Gastrocnemius medialis (tissue), 4 donors: Measurements from ENCODE around the gene OXSM. TPM values are rescaled to one million over a fixed set of nuclear protein-coding genes. Genes with fewer than 3 reads are reported as not detected.

ENCODE experiments used
- ATAC-seq, 2 donors: fragments of 150-250 bp; one replicate each; pipeline ENCODE4 v1.9.1; 2016
- DNase-seq, 2 donors: peaks; one replicate each; pipeline ENCODE4 v3.0.0-alpha.2; 2019
- H3K27ac ChIP-seq, 4 donors: fragments of 200-600 bp; sonication (generic); 1 replicate in 1 of 4; 2 replicates in 3 of 4; pipeline ENCODE4 v1.5.1; 2016 to 2018; ENCODE audit warnings: mild to moderate bottlenecking in 2 of 4, moderate library complexity in 1 of 4
- H3K27me3 ChIP-seq, 3 donors: fragments of 200-600 bp; sonication (generic) in 2 of 3; 1 replicate in 1 of 3; 2 replicates in 2 of 3; pipeline versions ENCODE4 v1.5.1 to v1.6.0; 2016 to 2019; ENCODE audit warnings: mild to moderate bottlenecking in 1 of 3, moderate library complexity in 1 of 3
- H3K36me3 ChIP-seq, 2 donors: fragments of 200-600 bp; sonication (generic) in 1 of 2; one replicate each; pipeline ENCODE4 v1.5.1; 2017 to 2018
- H3K4me1 ChIP-seq, 2 donors: fragments of 200-600 bp; sonication (generic) in 1 of 2; one replicate each; pipeline ENCODE4 v1.5.1; 2016 to 2017; ENCODE audit warnings: mild to moderate bottlenecking in 2 of 2
- H3K4me3 ChIP-seq, 4 donors: fragments of 200-600 bp; sonication (generic) in 3 of 4; 1 replicate in 1 of 4; 2 replicates in 3 of 4; pipeline ENCODE4 v1.5.1; 2016 to 2019; ENCODE audit warnings: mild to moderate bottlenecking in 2 of 4
- H3K9me3 ChIP-seq, 3 donors: fragments of 200-600 bp; sonication (generic) in 2 of 3; 1 replicate in 1 of 3; 2 replicates in 2 of 3; pipeline ENCODE4 v1.5.1; 2016 to 2019
- CTCF ChIP-seq, 5 experiments: fragments of 450-650 bp in 3 of 5; fragments of 200-600 bp in 2 of 5; sonication (generic) in 2 of 5; IDR thresholded peaks in 4 of 5; conservative IDR thresholded peaks in 1 of 5; 1 replicate in 4 of 5; 2 replicates in 1 of 5; pipeline ENCODE4 v1.5.1; 2016 to 2019; ENCODE audit warnings: antibody characterized with exemption in 5 of 5, mild to moderate bottlenecking in 3 of 5, moderate library complexity in 3 of 5
- POLR2A ChIP-seq, 2 donors: fragments of 450-650 bp; IDR thresholded peaks; one replicate each; pipeline ENCODE4 v1.6.1; 2017; ENCODE audit warnings: antibody characterized with exemption in 2 of 2, mild to moderate bottlenecking in 2 of 2, moderate library complexity in 2 of 2
- in situ Hi-C, 4 donors: fragments of 200-750 bp; cut with MboI; loops; one replicate each; pipeline versions ENCODE4 v1.15.0 to v1.8.0; 2017; ENCODE audit warnings: low sequenced_read_pairs in 4 of 4
- intact Hi-C: fragments of 100-400 bp; cut with DNase I; formaldehyde crosslinking; loops from one replicate; pipeline ENCODE4 v1.15.1; 2023; ENCODE audit warnings: low total_unique reads
- total RNA-seq, 4 donors: library from RNA; depleted of rRNA; stranded (reverse); fragments of >200 nt; gene quantifications; one replicate each; pipeline versions ENCODE4 v1.1.0 to v1.2.3, GENCODE V29; 2016

Gene OXSM
- total RNA-seq, 4 donors from 2014 or later: 5.9 to 26.3 (median 13.3) TPM

GRCh38 chr3:25749031-25749581, 40.8 kb upstream of the OXSM start:
- intact Hi-C loops: no loop called here
- Histone ChIP-seq H3K4me3 (no peak overlapping the region), H3K27me3 (no peaks in the 10 kb centered on the region), H3K27ac (no peak overlapping the region), H3K9me3 (no peaks in the 10 kb centered on the region), H3K4me1 (no peaks in the 10 kb centered on the region), H3K36me3 (peaks cover 0 to 34% of the 10 kb centered on the region in 2 donors)
- TF ChIP-seq CTCF (IDR thresholded peaks at IDR 0.05 in 4 of 5, conservative IDR thresholded peaks at IDR 0.05 in 1 of 5): no peak
- TF ChIP-seq POLR2A (IDR thresholded peaks at IDR 0.05): no peak
- no peak for DNase-seq
- ATAC-seq: no peak
- in situ Hi-C loops: no loop called here

- intact Hi-C loops (no loop called here), in situ Hi-C loops (loop anchor here in 1 of 4 donors (25.0 kb wide), 1 partner anchor 89 kb away; the partner anchor contains the start of gene TOP2B)
- Histone ChIP-seq H3K4me1 (no peaks in the 10 kb centered on the region), H3K9me3 (no peaks in the 10 kb centered on the region), H3K4me3 (no peak overlapping the region), H3K27me3 (no peaks in the 10 kb centered on the region), H3K36me3 (peaks cover 0 to 34% of the 10 kb centered on the region in 2 donors), H3K27ac (no peak overlapping the region)
- TF ChIP-seq CTCF (IDR thresholded peaks at IDR 0.05 in 4 of 5, conservative IDR thresholded peaks at IDR 0.05 in 1 of 5) (no peak), POLR2A (IDR thresholded peaks at IDR 0.05) (no peak)
- no peak for ATAC-seq
- no peak for DNase-seq
Measured at GRCh38 chr3:25751048-25751447, 38.8 kb upstream of the OXSM start.

GRCh38 chr3:25751725-25752124, 38.2 kb upstream of the OXSM start:
- Histone ChIP-seq H3K4me1 (no peaks in the 10 kb centered on the region), H3K27me3 (no peaks in the 10 kb centered on the region), H3K36me3 (peaks cover 0 to 34% of the 10 kb centered on the region in 2 donors), H3K27ac (no peak overlapping the region), H3K4me3 (no peak overlapping the region), H3K9me3 (no peaks in the 10 kb centered on the region)
- no peak for TF ChIP-seq CTCF (IDR thresholded peaks at IDR 0.05 in 4 of 5, conservative IDR thresholded peaks at IDR 0.05 in 1 of 5)
- TF ChIP-seq POLR2A (IDR thresholded peaks at IDR 0.05): no peak
- intact Hi-C loops (no loop called here), in situ Hi-C loops (loop anchor here in 1 of 4 donors (25.0 kb wide), 1 partner anchor 89 kb away; the partner anchor contains the start of gene TOP2B)
- ATAC-seq: no peak
- DNase-seq: no peak

GRCh38 chr3:25768851-25769250, 21.0 kb upstream of the OXSM start:
- H3K4me1 ChIP-seq: no peaks in the 10 kb centered on the region
- H3K27me3 ChIP-seq: no peaks in the 10 kb centered on the region
- H3K27ac ChIP-seq: no peak overlapping the region
- in situ Hi-C loops (loop anchor here in 1 of 4 donors (25.0 kb wide), 1 partner anchor 107 kb away; the partner anchor contains the start of gene TOP2B), intact Hi-C loops (no loop called here)
- DNase-seq (no peak), ATAC-seq (no peak)
- peaks cover 0 to 8% of the 10 kb centered on the region in 2 donors for H3K36me3 ChIP-seq
- no peaks in the 10 kb centered on the region for H3K9me3 ChIP-seq
- no peak for TF ChIP-seq CTCF (IDR thresholded peaks at IDR 0.05 in 4 of 5, conservative IDR thresholded peaks at IDR 0.05 in 1 of 5)
- no peak for TF ChIP-seq POLR2A (IDR thresholded peaks at IDR 0.05)
- H3K4me3 ChIP-seq: no peak overlapping the region
